Neural cell (in vitro differentiated cells): ENCODE results near the gene ADCY5. TPM values are rescaled to one million over a fixed set of nuclear protein-coding genes. Genes with fewer than 3 reads are reported as not detected.

ENCODE experiments used
- H2AFZ ChIP-seq: fragments of 200-600, 300-800 bp; sonication (generic), shearing (Covaris generic); 2 replicates; pipeline ENCODE4 v1.6.0; 2014; ENCODE audit warnings: low read depth, mild to moderate bottlenecking, antibody characterized with exemption, low read length, moderate library complexity
- H3F3A ChIP-seq: fragments of 200-600 bp; shearing (Covaris generic); 2 replicates; pipeline ENCODE4 v1.6.1; 2016; ENCODE audit warnings: mild to moderate bottlenecking, moderate library complexity, mixed read lengths, antibody characterized with exemption, low read length; ENCODE audit not compliant: insufficient read depth, poor library complexity, severe bottlenecking
- H3K27ac ChIP-seq: fragments of 200-600, 300-800 bp; sonication (generic), shearing (Covaris generic); 2 replicates; pipeline ENCODE4 v1.5.1; 2014; ENCODE audit warnings: mild to moderate bottlenecking, low read length, moderate library complexity
- H3K27me3 ChIP-seq: fragments of 300-800, 200-600 bp; sonication (generic), shearing (Covaris generic); 2 replicates; pipeline ENCODE4 v1.6.0; 2014; ENCODE audit warnings: mild to moderate bottlenecking, low read depth, low read length, moderate library complexity; ENCODE audit not compliant: insufficient read depth
- H3K36me3 ChIP-seq: fragments of 300-800, 200-600 bp; sonication (generic), shearing (Covaris generic); 2 replicates; pipeline ENCODE4 v1.5.1; 2014; ENCODE audit warnings: mild to moderate bottlenecking, antibody characterized with exemption, low read length, moderate library complexity; ENCODE audit not compliant: insufficient read depth
- H3K4me2 ChIP-seq: fragments of 300-800, 200-600 bp; sonication (generic), shearing (Covaris generic); 2 replicates; pipeline ENCODE4 v1.6.0; 2014; ENCODE audit warnings: mild to moderate bottlenecking, low read length
- H3K4me3 ChIP-seq: fragments of 300-800, 200-600 bp; sonication (generic), shearing (Covaris generic); 2 replicates; pipeline ENCODE4 v1.5.1; 2014; ENCODE audit warnings: mild to moderate bottlenecking, low read length, moderate library complexity
- H3K79me2 ChIP-seq: fragments of 200-600 bp; shearing (Covaris generic); replicated peaks from 2 replicates; pipeline ENCODE4 v1.6.0; 2014; ENCODE audit warnings: mild to moderate bottlenecking, low read length, moderate library complexity; ENCODE audit not compliant: insufficient read depth
- H3K9ac ChIP-seq: fragments of 300-800, 200-600 bp; sonication (generic), shearing (Covaris generic); 2 replicates; pipeline ENCODE4 v1.6.1; 2016; ENCODE audit warnings: mild to moderate bottlenecking, low read length, mixed read lengths
- H3K9me2 ChIP-seq: fragments of 200-600 bp; shearing (Covaris generic); 2 replicates; pipeline ENCODE4 v1.6.1; 2016; ENCODE audit warnings: mild to moderate bottlenecking, low read length, mixed read lengths; ENCODE audit not compliant: insufficient read depth
- H3K9me3 ChIP-seq: fragments of 200-600, 300-800 bp; sonication (generic), shearing (Covaris generic); 2 replicates; pipeline ENCODE4 v1.6.1; 2016; ENCODE audit warnings: mild to moderate bottlenecking, mixed run types, low read length, moderate library complexity, mixed read lengths
- H4K20me1 ChIP-seq: fragments of 200-600 bp; shearing (Covaris generic); 2 replicates; pipeline ENCODE4 v1.6.1; 2016; ENCODE audit warnings: mild to moderate bottlenecking, mixed run types; ENCODE audit not compliant: insufficient read depth
- EP300 ChIP-seq: fragments of 450-650 bp; conservative IDR thresholded peaks from 2 replicates; pipeline ENCODE4 v1.6.1; 2014; ENCODE audit warnings: antibody characterized with exemption, mild to moderate bottlenecking, moderate library complexity; ENCODE audit not compliant: poor library complexity, severe bottlenecking
- EZH2 ChIP-seq: fragments of 200-600, 300-800 bp; shearing (Covaris generic), sonication (generic); IDR thresholded peaks from 2 replicates; pipeline ENCODE4 v1.6.1; 2014; ENCODE audit warnings: antibody characterized with exemption, low read length, borderline replicate concordance, mild to moderate bottlenecking; ENCODE audit not compliant: insufficient read depth, poor library complexity, severe bottlenecking
- MXI1 ChIP-seq: fragments of 450-650 bp; conservative IDR thresholded peaks from 2 replicates; pipeline ENCODE4 v1.6.1; 2014; ENCODE audit warnings: antibody characterized with exemption, mild to moderate bottlenecking; ENCODE audit not compliant: poor library complexity, severe bottlenecking
- POLR2AphosphoS5 ChIP-seq: IDR thresholded peaks from 2 replicates; pipeline ENCODE4 v1.6.1; 2012
- RAD21 ChIP-seq: fragments of 450-650 bp; conservative IDR thresholded peaks from 2 replicates; pipeline ENCODE4 v1.6.1; 2014; ENCODE audit warnings: antibody characterized with exemption, mild to moderate bottlenecking, moderate library complexity
- SMC3 ChIP-seq: fragments of 450-650 bp; conservative IDR thresholded peaks from 2 replicates; pipeline ENCODE4 v1.6.1; 2014; ENCODE audit warnings: antibody characterized with exemption, mild to moderate bottlenecking, moderate library complexity; ENCODE audit not compliant: poor library complexity
- TAF1 ChIP-seq: IDR thresholded peaks from 2 replicates; pipeline ENCODE4 v1.6.1; 2012; ENCODE audit warnings: low read depth
- polyA plus RNA-seq: library from polyadenylated mRNA; depleted of rRNA; stranded (reverse); fragments of >200 nt; gene quantifications from 2 replicates; pipeline ENCODE4 v1.2.3, GENCODE V29; 2014
- TF ChIP-seq, protein P1 (sequence below): fragments of 450-650 bp; IDR thresholded peaks from 2 replicates; pipeline ENCODE4 v1.5.1; 2014; ENCODE audit warnings: antibody characterized with exemption, mild to moderate bottlenecking, moderate library complexity; ENCODE audit not compliant: poor library complexity, severe bottlenecking
- TF ChIP-seq, protein P2 (sequence below): IDR thresholded peaks from 2 replicates; pipeline ENCODE4 v1.6.1; 2012; ENCODE audit warnings: borderline replicate concordance

ADCY5 gene
- polyA plus RNA-seq, 1 donor from 2014 or later: 7.7 TPM

DNA sequence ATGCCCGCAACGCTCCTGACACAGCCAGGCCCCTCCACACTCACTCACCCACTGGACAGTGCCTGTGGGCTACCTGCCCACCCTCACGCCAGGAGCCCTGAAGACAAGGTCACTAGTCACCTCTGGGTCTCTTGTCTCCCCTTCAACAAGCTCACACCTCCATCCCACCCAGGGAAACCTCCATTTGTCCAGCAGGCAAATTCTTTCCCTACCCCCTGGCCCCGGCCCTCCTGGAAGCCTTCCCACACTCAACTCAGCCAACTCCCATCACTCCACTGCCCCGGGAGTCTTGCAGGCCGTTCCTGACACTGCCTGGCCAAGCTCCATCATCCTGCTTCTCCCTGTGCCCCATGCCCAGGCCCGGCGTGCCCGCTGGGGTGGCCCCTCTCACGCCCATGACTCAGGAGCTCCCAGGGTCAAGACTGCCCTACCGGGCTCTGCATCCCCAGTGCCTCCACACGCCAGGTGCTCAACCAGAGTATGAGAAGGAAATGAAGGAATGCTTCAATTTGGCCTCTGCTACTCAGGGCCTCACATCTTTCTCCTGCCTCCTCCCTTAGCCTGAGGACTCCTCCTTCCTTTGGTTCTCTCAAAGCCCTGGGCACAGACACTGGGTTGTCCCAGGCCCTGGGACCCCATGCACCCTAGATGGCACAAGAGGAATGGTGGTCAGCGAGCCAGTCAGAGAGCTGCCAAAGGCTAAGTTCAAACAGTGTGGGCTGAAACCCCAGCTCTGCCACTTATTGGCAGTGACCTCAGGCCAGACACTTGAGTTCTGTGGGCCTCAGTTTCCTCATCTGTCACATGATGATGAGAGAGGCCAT lies 158.6 kb downstream of the ADCY5 start:
- TF ChIP-seq SMC3: no peak
- TF ChIP-seq EZH2: no peak
- TF ChIP-seq TAF1: no peak
- TF ChIP-seq, protein P1, sequence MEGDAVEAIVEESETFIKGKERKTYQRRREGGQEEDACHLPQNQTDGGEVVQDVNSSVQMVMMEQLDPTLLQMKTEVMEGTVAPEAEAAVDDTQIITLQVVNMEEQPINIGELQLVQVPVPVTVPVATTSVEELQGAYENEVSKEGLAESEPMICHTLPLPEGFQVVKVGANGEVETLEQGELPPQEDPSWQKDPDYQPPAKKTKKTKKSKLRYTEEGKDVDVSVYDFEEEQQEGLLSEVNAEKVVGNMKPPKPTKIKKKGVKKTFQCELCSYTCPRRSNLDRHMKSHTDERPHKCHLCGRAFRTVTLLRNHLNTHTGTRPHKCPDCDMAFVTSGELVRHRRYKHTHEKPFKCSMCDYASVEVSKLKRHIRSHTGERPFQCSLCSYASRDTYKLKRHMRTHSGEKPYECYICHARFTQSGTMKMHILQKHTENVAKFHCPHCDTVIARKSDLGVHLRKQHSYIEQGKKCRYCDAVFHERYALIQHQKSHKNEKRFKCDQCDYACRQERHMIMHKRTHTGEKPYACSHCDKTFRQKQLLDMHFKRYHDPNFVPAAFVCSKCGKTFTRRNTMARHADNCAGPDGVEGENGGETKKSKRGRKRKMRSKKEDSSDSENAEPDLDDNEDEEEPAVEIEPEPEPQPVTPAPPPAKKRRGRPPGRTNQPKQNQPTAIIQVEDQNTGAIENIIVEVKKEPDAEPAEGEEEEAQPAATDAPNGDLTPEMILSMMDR: no peak
- TF ChIP-seq RAD21: no peak
- TF ChIP-seq POLR2AphosphoS5: no peak
- TF ChIP-seq MXI1: no peak
- no peak for TF ChIP-seq EP300
- TF ChIP-seq, protein P2, sequence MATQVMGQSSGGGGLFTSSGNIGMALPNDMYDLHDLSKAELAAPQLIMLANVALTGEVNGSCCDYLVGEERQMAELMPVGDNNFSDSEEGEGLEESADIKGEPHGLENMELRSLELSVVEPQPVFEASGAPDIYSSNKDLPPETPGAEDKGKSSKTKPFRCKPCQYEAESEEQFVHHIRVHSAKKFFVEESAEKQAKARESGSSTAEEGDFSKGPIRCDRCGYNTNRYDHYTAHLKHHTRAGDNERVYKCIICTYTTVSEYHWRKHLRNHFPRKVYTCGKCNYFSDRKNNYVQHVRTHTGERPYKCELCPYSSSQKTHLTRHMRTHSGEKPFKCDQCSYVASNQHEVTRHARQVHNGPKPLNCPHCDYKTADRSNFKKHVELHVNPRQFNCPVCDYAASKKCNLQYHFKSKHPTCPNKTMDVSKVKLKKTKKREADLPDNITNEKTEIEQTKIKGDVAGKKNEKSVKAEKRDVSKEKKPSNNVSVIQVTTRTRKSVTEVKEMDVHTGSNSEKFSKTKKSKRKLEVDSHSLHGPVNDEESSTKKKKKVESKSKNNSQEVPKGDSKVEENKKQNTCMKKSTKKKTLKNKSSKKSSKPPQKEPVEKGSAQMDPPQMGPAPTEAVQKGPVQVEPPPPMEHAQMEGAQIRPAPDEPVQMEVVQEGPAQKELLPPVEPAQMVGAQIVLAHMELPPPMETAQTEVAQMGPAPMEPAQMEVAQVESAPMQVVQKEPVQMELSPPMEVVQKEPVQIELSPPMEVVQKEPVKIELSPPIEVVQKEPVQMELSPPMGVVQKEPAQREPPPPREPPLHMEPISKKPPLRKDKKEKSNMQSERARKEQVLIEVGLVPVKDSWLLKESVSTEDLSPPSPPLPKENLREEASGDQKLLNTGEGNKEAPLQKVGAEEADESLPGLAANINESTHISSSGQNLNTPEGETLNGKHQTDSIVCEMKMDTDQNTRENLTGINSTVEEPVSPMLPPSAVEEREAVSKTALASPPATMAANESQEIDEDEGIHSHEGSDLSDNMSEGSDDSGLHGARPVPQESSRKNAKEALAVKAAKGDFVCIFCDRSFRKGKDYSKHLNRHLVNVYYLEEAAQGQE: no peak
- Histone ChIP-seq H3K79me2 (no peaks in the 10 kb centered on the region), H3K36me3 (no peaks in the 10 kb centered on the region), H2AFZ (no peak overlapping the region), H3K27ac (no peak overlapping the region), H3K9me3 (no peaks in the 10 kb centered on the region), H3K4me2 (no peak overlapping the region), H3F3A (no peaks in the 10 kb centered on the region), H3K4me3 (no peak overlapping the region), H3K27me3 (no peaks in the 10 kb centered on the region), H3K9me2 (no peaks in the 10 kb centered on the region), H3K9ac (no peak overlapping the region), H4K20me1 (no peaks in the 10 kb centered on the region)

DNA sequence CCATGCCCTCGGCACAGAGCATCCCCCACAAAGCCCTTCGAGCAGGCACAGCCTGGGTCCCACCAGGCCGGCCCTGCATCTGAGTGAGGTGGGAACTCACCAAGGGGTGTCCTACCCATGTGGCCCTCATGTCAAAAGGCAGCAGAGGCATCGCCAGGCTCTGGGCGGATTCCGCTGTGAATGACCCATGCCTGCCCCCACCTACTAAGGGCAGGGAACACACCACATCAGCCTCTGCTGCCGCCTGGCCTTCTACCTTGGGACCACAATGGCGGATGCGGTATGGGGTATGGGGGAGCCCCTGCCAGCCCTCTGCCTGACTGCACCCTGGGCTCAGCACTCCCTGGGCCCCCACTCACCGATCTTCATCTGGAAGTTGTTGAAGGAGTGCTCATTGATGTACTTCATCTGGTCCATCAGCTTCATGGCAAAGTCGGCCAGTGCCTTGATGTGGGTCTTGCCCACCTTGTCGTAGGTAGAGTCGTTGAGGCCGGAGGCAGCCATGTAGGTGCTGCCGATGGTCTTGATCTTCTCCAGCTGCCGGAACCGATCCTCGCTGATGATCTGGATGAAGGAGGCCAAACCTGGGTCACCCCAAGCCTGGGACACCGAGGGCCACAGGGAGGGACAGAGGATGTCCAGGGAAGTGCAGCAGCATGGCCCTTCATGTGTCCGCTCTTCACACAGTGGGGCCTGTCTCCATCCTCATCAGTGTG lies 159.3 kb downstream of the ADCY5 start:
- no peaks in the 10 kb centered on the region for H3K27me3 ChIP-seq

More for the DNA sequence above, 159.3 kb downstream of the ADCY5 start:
- Histone ChIP-seq H3K4me3 (no peak overlapping the region), H3K27ac (no peak overlapping the region), H3K4me2 (no peak overlapping the region), H3K79me2 (no peaks in the 10 kb centered on the region), H3K9ac (no peak overlapping the region), H3K9me3 (no peaks in the 10 kb centered on the region), H2AFZ (no peak overlapping the region), H3K36me3 (no peaks in the 10 kb centered on the region), H3F3A (no peaks in the 10 kb centered on the region), H3K9me2 (no peaks in the 10 kb centered on the region), H4K20me1 (no peaks in the 10 kb centered on the region)
- TF ChIP-seq TAF1 (no peak), POLR2AphosphoS5 (no peak), RAD21 (no peak), SMC3 (no peak), EP300 (no peak), MXI1 (no peak), EZH2 (no peak)
- TF ChIP-seq, protein P2: no peak
- TF ChIP-seq, protein P1: no peak
